Astrocyte (in vitro differentiated cells and primary cell): ENCODE measurements around the gene B4GALT1.

Source experiments
- CTCF ChIP-seq: IDR thresholded peaks from 2 replicates; pipeline ENCODE4 v1.5.1; 2011; ENCODE audit warnings: low read depth, mild to moderate bottlenecking, inconsistent platforms, low read length, moderate library complexity; ENCODE audit not compliant: insufficient read depth
- EZH2 ChIP-seq: IDR thresholded peaks from 2 replicates; pipeline ENCODE4 v1.6.1; 2012; ENCODE audit warnings: mild to moderate bottlenecking, low read length, inconsistent platforms; ENCODE audit not compliant: insufficient read depth

GRCh38 chr9:33109850-33110595 lies 57.1 kb downstream of the B4GALT1 start:
- TF ChIP-seq CTCF, result no peak
- TF ChIP-seq EZH2, result no peak
